Activated CD8-positive, alpha-beta T cell treated with anti-CD3 and anti-CD28 coated beads for 36 hours (primary cell): ENCODE results near the gene TFB2M. TPM values are rescaled to one million over a fixed set of nuclear protein-coding genes. Genes with fewer than 3 reads are reported as not detected.

Experiments
- ATAC-seq: fragments of 200-7000 bp; cut with Tn5 transposase; one replicate; pipeline ENCODE4 v1.10.0; 2021; ENCODE audit warnings: mild to moderate bottlenecking, moderate library complexity
- CTCF ChIA-PET: fragments of 350-600 bp; sonication (Branson Sonifier 250); formaldehyde crosslinking; loops from one replicate; lab custom pipeline; 2021; ENCODE audit warnings: antibody characterized with exemption; lab: Charles Lee
- POLR2A ChIA-PET: fragments of 350-600 bp; sonication (Branson Sonifier 250); formaldehyde crosslinking; loops from one replicate; lab custom pipeline; 2021; ENCODE audit warnings: antibody characterized with exemption; lab: Charles Lee
- DNase-seq: peaks from one replicate; pipeline ENCODE4 v3.0.0-alpha.2; 2020
- H3K27ac Mint-ChIP-seq: one replicate; pipeline ENCODE4 v1.8.0; 2021; ENCODE audit warnings: mild to moderate bottlenecking, mixed read lengths
- H3K27me3 Mint-ChIP-seq: one replicate; pipeline ENCODE4 v1.8.0; 2021; ENCODE audit warnings: mixed read lengths
- H3K36me3 Mint-ChIP-seq: one replicate; pipeline ENCODE4 v1.8.0; 2021; ENCODE audit warnings: low read depth, mixed read lengths
- H3K4me1 Mint-ChIP-seq: one replicate; pipeline ENCODE4 v1.8.0; 2021; ENCODE audit warnings: low read depth, mixed read lengths
- H3K4me3 Mint-ChIP-seq: one replicate; pipeline ENCODE4 v1.8.0; 2021; ENCODE audit warnings: mild to moderate bottlenecking, moderate library complexity, mixed read lengths
- H3K9me3 Mint-ChIP-seq: one replicate; pipeline ENCODE4 v1.8.0; 2021; ENCODE audit warnings: mixed read lengths
- intact Hi-C: fragments of 100-400 bp; cut with micrococcal nuclease; formaldehyde crosslinking; loops from one replicate; pipeline ENCODE4 v1.10.0; 2022
- total RNA-seq, 2 experiments: library from RNA; stranded (reverse); gene quantifications; one replicate each; pipeline ENCODE4 v1.2.3, GENCODE V29; 2021
- TF ChIP-seq, protein P1 (sequence below): fragments of 200-600 bp; IDR thresholded peaks from one replicate; pipeline ENCODE4 v1.8.0; 2022; ENCODE audit warnings: antibody characterized with exemption, mild to moderate bottlenecking

Gene TFB2M
- total RNA-seq, 2 experiments from 2014 or later, result 16.0 TPM

DNA sequence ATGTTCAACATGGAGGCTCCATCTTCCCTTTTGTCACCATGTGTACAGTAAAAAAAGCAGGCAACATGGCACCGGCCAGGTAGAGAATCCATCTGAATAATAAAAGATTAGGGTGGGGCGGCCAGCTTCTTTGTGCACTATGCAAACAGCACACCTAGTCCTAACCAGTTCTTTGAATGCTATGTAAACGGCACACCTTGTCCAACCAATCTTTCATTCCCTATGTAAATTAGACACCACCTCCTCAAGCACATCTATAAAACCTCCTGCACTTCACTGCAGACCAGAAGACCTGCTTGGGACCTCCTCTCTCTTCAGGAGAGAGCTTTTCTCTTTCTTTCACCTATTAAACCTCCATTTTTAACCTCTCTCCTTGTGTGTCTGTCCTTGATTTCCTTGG is 28.2 kb downstream of the TFB2M start:
- Mint-ChIP-seq H3K4me3 (no peak overlapping the region), H3K36me3 (peaks cover 11% of the 10 kb centered on the region), H3K27me3 (no peaks in the 10 kb centered on the region), H3K9me3 (no peaks in the 10 kb centered on the region), H3K27ac (no peak overlapping the region), H3K4me1 (no peaks in the 10 kb centered on the region)
- DNase-seq, result no peak
- TF ChIP-seq, protein P1, sequence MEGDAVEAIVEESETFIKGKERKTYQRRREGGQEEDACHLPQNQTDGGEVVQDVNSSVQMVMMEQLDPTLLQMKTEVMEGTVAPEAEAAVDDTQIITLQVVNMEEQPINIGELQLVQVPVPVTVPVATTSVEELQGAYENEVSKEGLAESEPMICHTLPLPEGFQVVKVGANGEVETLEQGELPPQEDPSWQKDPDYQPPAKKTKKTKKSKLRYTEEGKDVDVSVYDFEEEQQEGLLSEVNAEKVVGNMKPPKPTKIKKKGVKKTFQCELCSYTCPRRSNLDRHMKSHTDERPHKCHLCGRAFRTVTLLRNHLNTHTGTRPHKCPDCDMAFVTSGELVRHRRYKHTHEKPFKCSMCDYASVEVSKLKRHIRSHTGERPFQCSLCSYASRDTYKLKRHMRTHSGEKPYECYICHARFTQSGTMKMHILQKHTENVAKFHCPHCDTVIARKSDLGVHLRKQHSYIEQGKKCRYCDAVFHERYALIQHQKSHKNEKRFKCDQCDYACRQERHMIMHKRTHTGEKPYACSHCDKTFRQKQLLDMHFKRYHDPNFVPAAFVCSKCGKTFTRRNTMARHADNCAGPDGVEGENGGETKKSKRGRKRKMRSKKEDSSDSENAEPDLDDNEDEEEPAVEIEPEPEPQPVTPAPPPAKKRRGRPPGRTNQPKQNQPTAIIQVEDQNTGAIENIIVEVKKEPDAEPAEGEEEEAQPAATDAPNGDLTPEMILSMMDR, result no peak
- ATAC-seq, result no peak
- ChIA-PET CTCF (interaction anchor here (0.6 kb wide), 1 partner anchor 30 kb away, joined by 3 read pairs; the partner anchor contains the start of gene SMYD3), POLR2A (interaction anchor here (1.7 kb wide), 1 partner anchor 21 kb away, joined by 3 read pairs; no protein-coding TSS in a partner anchor)
- intact Hi-C loops, result no loop called here

DNA sequence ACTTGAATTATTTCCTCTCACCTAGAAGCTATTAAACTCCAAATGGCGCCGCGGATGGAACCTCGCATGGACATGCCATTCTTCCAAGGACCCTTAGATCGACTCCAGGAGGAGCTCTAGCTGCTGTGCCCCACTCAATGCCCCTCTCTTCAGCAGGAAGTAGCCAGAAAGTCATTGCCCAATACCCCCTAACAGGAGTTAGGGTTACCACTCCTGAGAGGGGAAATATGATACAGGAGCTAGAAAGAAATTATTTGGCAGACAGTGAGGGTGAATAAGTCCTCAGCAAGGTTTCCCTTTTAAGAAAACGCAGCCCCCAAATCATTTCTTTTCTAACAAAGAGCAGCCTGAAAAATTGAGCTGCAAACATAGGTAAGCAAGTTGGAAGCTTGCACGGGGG is 28.6 kb downstream of the TFB2M start:
- DNase-seq (no peak), ATAC-seq (no peak)
- Mint-ChIP-seq H3K9me3 (no peaks in the 10 kb centered on the region), H3K4me1 (no peaks in the 10 kb centered on the region), H3K27me3 (no peaks in the 10 kb centered on the region), H3K36me3 (peaks cover 11% of the 10 kb centered on the region), H3K27ac (no peak overlapping the region), H3K4me3 (no peak overlapping the region)
- intact Hi-C loops, result no loop called here
- TF ChIP-seq, protein P1, result no peak
- POLR2A ChIA-PET, result interaction anchor here (1.7 kb wide), 1 partner anchor 21 kb away, joined by 3 read pairs; no protein-coding TSS in a partner anchor
- CTCF ChIA-PET, result interaction anchor here (0.6 kb wide), 1 partner anchor 30 kb away, joined by 3 read pairs; the partner anchor contains the start of gene SMYD3

DNA sequence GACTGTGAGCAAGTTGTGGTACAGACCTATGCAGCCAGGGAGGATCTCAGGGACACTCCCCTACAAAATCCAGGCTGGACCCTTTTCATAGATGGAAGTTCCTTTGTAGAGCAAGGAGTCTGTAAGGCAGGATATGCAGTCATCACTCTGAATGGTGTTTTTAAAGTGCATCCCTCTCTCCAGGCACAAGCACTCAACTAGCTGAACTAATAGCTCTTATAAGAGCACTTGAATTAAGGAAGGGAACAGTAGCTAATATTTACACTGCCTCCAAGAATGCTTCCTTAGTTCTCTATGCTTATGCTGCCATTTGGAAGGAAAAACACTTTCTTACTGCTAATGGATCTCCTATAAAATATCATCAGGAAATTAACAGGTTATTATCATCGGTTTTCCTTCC is 31.9 kb downstream of the TFB2M start:
- Mint-ChIP-seq H3K4me1 (no peaks in the 10 kb centered on the region), H3K27ac (no peak overlapping the region), H3K36me3 (no peaks in the 10 kb centered on the region), H3K9me3 (peaks cover 10% of the 10 kb centered on the region), H3K27me3 (no peaks in the 10 kb centered on the region), H3K4me3 (no peak overlapping the region)
- DNase-seq (no peak), ATAC-seq (no peak)
- TF ChIP-seq, protein P1, result no peak
- ChIA-PET CTCF (no interaction called here), POLR2A (interaction anchor here (1.3 kb wide), 1 partner anchor 95 kb away, joined by 3 read pairs; no protein-coding TSS in a partner anchor)
- intact Hi-C loops, result no loop called here

DNA sequence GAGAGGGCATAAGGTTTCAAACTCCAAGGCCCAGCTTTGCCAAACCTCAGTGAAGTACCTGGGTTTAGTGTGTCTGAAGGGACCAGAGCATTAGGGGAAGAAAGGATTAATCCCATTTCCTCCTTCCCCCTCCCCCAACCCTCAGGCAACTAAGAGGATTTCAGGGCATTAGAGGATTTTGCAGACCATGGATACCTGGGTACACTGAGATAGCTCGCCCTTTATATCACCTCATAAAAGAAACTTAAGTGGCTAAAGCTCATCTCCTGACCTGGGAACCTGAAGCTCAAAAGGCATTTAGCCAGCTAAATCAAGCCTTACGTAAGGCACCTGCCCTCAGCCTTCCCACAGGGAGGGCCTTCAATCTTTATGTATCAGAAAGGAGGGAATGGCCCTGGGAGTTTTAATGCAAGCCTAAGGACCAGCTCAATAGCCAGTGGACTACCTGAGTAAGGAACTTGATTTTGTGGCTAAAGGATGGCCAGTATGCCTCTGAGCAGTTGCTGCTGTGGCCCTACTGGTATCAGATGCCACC is 32.6 kb downstream of the TFB2M start:
- Mint-ChIP-seq H3K27me3 (no peaks in the 10 kb centered on the region), H3K4me3 (no peak overlapping the region), H3K27ac (no peak overlapping the region), H3K4me1 (no peaks in the 10 kb centered on the region), H3K9me3 (peaks cover 10% of the 10 kb centered on the region), H3K36me3 (no peaks in the 10 kb centered on the region)
- no peak for ATAC-seq
- DNase-seq, result no peak
- CTCF ChIA-PET, result no interaction called here
- intact Hi-C loops, result no loop called here
- POLR2A ChIA-PET, result interaction anchor here (1.3 kb wide), 1 partner anchor 96 kb away, joined by 3 read pairs; no protein-coding TSS in a partner anchor
- TF ChIP-seq, protein P1, result no peak

DNA sequence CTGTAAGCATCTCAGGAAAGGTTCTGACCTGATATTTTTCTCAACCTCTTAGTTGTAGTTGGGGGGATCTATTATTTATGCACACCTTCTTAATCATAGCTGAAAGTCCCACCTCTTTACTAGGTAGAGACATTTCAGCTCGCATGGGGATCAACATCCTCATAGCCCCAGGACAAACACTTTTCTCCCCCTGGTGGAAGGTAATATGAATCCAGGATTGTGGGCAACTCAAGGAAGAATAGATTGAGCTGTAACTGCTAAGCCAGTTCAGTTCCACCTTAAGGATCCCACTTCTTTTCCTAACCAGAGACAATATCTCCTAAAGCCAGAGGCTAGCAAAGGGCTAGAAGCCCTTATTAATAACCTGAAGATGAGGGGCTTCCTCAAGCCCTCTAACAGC is 33.5 kb downstream of the TFB2M start:
- H3K27me3 Mint-ChIP-seq, result no peaks in the 10 kb centered on the region
- peaks cover under 1% of the 10 kb centered on the region for H3K4me1 Mint-ChIP-seq
- intact Hi-C loops, result no loop called here
- ATAC-seq, result no peak
- POLR2A ChIA-PET, result no interaction called here
- H3K36me3 Mint-ChIP-seq, result no peaks in the 10 kb centered on the region
- CTCF ChIA-PET, result interaction anchor here (0.9 kb wide), 2 partner anchors 12 to 17 kb away, joined by 3 to 4 read pairs; no protein-coding TSS in a partner anchor
- H3K27ac Mint-ChIP-seq, result no peak overlapping the region
- TF ChIP-seq, protein P1, result no peak
- peaks cover 10% of the 10 kb centered on the region for H3K9me3 Mint-ChIP-seq
- H3K4me3 Mint-ChIP-seq, result no peak overlapping the region
- no peak for DNase-seq
